IPS-11a (cell line): ENCODE data around the gene ULK3.
A peak's percentile ranks its signal among the peaks of the same experiment; 100 is the strongest.

Source experiments
- H3K4me3 ChIP-seq: one replicate; pipeline ENCODE4 v1.5.1; 2013; ENCODE audit warnings: low read depth, low read length, control low read depth

Gene ULK3

DNA sequence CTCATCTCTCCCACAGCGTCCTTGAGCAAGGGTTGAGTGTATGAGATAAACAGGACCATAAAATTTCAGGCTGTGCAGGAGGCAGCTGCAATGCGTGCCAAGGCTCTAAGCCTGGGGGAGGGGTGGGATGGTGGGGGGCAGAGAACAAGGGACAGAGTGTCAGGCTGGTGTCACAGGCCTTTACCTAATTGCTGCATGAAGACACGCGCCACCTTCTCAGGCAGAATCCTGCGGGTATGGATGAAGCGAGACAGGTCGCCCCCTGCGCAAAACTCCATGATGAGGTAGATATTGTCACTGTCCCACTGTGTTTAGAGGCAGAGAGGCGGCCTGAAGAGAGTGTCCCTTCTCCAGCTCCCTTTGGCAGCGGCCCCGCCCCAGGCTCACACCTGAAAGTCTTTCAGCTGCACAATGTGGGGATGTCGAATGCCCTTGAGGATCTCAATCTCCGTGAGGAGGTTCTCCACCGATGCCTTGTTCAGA, 1.0 kb downstream of the ULK3 start:
- H3K4me3 ChIP-seq = peak overlapping the region; percentile 71

DNA sequence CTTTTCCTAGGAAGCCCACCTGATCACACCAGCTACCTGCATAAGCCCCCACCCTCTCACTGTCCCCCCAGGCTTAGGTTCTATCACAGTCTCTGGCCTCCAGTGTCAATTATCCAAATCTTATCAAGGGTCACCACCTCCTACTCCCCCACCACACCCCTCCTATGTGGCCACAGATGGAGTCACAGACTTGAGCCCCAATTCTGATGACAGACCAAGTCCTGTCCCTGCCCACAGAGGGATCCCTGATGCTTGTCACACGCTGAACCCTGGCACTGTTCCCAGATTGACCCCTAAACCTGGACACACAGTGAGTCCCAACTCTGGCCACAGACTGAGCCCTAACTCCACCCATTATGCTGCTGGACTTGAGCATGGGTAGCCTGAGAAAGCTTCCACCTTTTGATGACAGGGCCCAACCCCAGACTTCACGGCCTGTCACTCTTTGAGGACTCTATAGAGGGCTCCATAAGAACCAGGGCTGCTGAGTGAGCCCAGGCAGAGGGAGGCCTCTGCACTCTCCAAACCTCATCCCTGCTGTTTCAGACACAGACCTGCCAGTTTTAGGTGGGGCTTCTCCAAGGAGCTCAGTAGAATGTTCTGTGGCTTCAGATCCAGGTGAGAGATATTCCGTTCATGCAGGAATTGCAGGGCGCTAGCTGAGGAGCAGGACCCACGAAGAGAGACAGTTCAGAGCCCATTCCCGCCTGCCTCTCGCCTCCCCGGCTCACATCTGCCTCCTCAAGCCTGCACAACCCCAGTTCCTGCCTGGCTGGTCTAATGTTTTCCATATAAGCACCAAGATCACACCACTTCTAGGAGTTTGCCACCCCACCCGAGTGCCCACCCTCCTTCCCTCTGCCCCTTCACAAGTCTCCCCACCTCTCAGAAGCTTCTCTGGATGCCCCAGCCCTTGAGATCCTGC, 1.8 kb downstream of the ULK3 start:
- no peak overlapping the region for H3K4me3 ChIP-seq

DNA sequence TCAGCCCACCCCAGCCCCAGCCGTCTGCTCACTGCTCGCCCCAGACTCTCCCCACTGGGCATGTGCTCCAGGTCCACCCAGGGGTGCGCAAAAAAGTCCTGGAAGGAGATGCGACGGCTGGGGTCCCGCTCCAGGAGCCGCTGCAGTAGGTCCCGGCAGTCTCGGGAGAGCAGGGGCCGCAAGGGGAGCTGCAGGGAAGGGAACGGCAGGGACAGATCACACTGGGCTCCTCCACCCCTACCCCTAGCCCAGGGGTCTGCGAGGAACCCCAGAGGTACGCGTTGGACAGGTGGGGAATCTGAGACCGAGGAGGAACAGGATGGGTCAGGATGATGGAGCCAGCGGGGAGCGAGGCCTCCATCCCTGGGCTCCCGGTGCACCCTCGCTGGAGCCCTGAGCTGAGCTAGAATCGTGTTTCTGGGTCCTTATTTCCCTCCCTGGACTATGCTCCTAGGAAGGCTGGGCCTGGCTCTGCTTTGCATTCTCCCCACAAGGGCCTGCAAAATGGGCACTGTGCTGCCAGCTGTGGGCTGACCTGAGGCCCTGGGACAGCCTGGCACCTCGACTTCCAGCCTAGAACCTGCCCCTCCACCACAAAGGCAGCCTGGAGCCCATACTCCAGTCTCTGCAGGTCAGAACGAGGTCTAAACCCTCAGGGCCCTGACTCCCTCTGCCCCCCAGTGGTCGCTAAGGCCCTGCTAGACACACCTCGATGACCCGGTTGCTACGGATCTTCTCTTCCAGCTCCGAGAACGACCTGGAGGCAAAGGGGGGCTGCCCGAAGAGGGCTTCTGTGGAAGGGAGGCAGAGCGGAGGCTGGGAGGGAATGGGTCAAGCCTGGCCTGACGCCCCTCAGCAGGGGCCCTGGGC, 3.2 kb downstream of the ULK3 start:
- no peak overlapping the region for H3K4me3 ChIP-seq

DNA sequence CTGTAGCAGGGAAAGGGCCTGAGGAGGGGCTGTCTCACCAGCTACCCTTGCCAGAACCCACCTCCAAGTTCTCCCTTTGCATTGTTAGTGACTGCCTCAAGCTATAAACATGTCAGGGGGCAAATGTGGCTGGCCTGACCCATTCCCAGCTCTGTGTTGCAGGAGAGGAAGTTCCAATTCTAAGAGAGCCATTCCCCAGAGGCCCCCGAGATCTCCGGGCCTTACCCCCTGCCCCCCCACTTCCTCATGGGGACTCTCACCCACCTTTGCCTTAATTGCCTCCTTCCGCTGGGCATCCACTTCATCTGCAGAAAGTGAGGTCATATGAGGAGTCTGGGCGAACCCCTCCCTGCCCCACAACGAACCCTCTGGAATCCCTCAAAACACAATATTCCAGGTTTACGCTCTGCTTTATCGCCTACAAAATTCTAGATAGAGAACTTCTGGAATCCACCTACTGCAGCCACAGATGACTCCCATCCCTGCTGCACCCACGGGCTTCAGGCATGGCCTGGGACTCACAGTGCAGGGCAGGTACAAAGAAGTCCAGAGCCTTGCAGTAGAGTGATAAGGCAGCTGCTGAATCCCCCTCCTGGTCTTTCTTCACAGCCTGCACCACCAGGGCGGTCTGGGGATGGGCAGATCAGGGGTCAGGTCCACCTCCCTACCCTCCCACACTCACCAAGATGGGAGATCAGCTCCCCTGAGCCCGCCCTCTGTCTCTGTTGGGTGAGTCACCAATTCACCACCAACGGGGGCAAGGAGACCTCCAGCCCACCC, 4.0 kb downstream of the ULK3 start:
- H3K4me3 ChIP-seq = no peak overlapping the region

DNA sequence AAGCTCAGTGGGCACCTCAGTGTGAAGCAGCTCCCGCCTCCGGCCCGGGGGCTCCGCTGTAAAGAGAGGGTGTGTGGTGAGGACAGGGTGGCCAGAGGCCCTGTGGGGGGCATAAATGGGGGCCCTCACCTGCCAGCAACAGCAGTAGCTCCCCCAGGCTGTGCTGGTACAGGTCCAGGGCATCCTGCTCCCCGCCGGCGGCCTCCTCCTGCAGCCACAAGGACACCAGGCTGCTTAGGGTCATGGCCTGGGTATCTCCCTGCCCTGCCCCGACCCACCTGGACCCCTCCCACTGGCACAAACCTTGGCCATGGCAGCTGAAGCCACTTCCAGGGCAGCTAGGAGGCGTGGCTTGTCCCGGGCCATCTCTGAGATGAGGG, 4.8 kb downstream of the ULK3 start:
- no peak overlapping the region for H3K4me3 ChIP-seq

DNA sequence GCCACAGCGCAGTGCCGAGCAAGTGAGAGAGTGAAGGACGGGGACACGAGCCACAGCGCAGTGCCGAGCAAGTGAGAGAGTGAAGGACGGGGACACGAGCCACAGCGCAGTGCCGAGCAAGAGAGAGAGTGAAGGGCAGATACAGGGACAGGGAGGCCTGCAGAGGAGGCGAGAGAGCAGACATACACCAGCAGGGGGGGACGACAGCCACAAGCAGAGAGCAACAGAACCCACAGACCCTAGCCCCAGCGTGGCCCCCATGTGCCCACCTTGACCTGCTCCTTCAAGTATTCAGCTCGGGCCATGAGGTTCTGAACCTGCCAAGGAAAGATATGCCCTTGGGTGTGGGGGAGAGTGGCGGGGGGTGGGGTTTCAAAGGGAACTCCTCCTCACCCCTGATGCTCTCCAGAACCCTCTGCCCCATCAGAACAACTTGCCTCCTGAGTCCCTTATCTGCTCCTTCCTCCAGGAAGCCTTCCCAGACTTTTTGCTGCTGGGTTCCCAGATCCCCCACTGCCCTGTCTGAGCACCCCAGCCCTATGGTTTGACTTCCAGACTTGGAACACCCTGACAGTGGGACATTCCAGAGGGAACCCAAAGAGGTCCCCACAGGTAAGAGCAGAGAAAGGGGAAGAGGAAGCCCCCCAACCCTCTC, 5.3 kb downstream of the ULK3 start:
- H3K4me3 ChIP-seq = no peak overlapping the region

DNA sequence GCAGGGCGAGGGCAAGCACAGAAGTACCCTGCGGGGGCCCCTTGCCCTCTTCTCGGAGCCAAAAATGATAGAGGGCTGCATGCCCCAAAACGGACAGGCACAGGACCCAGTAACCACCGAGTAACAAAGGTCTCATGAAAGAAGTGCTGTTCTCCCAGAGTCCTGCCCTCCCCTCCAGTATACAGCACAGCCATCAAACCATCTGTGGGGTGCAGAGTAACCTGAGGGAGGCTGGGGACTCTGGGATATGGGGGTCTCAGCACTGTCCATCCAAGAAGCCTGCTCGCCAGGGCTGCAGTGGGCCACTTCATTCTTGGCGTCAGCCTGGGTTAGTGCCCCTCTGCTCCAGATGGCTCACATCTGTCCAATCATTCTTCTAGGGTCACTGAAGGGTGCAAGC, 6.1 kb downstream of the ULK3 start:
- H3K4me3 ChIP-seq = no peak overlapping the region

DNA sequence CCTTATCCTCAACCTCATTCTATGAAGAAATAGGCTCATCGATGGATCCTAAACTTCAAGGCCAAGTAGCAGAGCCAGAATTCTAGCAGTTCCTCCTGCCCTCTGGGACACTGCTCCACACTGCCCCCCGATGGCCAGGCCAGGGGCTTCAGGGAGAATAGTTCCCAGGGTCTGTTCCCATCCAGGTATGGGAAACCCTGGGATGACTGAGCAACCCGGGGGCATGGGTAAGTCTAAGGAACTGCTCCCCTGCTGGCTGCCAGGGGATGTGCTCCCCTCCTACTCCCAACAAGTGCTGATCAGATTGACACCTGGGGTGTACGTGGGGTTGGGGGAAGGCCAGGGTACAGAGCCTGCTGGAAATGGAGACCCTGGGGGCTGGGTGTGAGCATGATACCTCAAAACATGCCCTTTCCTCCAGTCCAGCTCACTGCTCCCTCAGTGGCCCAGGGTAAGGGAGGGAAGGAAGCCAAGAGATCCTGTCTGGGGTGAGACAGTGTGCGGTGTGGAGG, 7.6 kb downstream of the ULK3 start:
- no peak overlapping the region for H3K4me3 ChIP-seq

DNA sequence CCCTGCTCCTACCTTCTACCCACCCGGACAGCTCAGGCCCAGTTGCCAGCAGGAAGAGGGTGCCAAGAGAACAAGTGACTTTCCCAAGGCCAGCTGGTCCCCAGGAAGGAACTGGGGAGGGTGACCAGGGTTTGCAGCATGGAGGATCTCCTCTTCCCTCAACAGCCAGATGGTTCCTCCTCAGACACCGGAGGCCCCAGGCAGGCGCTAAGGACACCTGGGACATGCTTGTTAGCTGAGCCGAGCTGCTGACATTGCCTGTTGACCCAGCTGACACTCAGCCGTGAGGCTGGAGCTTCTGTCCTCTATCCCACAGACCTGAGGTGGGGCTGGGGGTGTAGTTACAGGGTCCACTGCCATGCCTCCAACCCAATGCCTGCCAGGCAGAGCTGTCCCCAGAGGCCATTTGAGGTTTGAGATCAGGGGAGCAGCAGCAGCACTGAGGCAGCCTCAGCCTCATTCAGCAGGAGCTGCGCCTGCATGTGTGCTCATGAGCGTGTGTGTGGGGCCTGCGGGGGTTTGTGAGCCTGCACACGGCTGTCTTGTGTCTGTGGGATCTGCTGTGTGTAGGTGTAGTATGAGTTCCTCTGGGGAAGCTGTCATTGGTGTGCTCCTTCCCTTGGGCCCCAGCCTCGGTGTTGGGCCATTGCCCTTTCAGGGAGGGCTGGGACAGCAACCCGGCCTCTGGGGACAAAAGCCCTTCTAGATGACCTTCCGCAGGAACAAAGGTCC, 9.4 kb downstream of the ULK3 start:
- H3K4me3 ChIP-seq = no peak overlapping the region

DNA sequence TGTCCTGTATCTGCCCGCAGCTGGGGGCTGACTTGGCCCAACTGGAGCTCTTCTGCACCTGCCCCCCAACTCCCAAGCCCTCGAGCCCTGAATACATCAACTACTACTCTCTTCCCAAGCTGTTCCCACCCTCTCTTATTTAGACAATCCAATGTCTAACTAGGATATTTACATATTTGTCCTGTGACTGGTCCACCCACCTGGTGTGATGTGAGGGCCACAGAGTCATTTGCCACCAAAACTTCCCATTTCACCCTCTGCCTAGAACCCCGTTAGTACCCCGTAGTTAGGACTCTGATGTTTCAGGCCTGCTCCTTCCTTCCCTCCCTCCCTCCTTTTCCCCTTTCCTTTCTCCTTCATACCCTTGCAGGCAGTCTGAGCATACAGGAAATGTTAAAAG, 10.1 kb downstream of the ULK3 start:
- no peak overlapping the region for H3K4me3 ChIP-seq

DNA sequence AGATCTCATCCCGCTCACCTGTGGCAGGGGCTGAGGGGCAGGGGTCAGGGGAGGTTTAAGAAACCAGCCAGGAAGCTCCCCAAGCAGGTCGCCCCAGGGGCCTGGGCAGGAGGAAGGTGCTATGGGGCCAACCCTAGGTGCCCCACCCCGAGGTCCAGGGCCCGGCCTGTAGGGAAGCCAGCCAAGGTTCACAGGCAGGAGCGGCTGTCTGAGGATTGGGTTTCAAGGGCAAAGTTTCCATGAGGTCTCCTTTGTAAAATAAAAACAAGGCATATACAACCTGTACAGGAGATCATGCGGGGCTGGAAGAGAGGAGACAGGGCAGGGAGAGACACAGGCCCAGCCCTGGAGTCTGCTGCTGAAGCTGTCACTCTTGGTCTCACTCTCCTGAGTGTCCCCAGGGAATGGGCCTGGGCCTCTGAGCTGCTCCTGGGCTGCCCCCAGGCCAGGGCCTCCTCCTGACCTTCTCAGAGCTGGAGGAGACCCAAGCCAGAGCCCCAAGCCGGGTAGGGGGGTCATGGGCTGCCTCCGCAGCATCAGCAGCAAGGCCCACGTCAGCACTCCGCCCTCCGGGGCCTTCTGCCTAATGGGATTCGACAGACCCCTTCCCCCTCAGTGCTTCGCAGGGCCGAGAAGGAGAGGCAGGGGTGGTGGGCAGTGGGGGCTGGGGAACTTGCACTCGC, 11.0 kb downstream of the ULK3 start:
- no peak overlapping the region for H3K4me3 ChIP-seq

DNA sequence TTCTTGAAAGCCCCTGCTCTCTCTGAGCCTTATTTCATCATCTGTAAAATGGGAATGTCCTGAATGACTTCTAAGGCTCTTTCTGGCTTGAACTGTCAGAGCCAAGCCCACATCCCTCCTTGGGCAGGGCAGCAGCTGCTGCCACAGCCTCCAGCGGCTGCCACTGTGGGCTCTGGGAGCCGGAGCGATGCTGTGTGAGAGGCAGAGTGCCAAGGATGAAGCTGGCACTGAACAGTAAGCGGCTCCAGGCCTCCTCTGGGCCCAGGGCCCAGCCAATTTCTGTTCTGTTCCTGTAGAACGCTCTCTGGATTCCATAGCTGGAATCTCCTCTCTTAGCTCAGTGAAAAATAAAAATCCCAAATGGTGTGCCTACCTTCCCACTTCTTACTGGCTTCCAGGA, 12.1 kb downstream of the ULK3 start:
- H3K4me3 ChIP-seq = no peak overlapping the region

DNA sequence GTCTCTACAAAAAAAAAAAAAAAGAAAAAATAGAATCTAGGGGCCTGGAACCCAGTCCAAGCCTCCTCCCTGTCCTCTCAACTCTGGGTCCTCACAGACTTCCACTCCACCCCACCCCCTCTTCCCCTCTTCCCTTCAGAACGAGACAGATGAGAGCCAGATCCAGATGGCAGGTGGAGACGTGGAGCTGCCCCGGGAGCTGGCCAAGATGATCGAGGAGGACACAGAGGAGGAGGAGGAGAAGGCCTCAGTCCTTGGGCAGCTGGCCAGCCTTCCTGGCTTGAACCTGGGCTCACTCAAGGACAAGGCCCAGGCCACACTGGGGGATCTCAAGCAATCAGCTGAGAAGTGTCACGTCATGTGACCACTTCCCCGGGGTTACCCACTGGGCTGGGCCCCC, 13.0 kb downstream of the ULK3 start:
- no peak overlapping the region for H3K4me3 ChIP-seq

DNA sequence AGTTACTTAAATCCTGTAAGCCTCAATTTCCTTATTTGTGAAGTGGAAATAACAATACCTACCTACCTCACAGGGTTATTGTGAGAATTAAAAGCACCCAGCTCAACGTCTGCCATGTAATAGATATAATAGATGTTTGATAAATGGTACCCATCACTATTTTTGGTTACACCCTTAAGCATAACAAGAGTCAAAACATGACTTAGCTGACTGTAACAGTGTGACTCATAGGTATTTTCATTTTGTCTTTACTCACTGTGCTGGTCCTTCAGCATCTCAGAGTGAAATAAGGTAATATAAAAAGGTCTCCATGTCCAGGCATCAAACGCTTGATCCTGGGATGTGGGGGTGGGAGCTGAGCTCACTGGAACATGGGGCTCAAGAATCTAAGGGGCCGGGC, 13.5 kb downstream of the ULK3 start:
- no peak overlapping the region for H3K4me3 ChIP-seq

DNA sequence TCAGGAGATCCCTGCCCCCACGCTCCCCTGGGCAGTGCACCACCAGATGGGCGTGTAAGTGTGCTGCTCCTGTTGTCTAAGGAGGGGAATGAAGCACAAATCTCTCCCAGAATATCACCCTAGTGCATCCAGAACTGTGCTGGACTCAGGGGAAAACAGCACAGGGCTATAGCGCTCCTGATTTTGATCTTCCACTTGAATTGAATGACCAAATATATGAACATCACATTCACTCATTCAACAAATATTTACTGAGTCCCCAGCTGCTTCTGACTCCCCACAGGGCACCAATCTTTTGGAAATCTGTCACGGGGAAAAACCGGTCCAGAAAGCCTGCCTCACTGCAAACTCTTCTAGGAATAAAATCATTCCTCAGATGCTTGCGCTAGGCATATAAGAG, 14.1 kb downstream of the ULK3 start:
- H3K4me3 ChIP-seq = no peak overlapping the region

DNA sequence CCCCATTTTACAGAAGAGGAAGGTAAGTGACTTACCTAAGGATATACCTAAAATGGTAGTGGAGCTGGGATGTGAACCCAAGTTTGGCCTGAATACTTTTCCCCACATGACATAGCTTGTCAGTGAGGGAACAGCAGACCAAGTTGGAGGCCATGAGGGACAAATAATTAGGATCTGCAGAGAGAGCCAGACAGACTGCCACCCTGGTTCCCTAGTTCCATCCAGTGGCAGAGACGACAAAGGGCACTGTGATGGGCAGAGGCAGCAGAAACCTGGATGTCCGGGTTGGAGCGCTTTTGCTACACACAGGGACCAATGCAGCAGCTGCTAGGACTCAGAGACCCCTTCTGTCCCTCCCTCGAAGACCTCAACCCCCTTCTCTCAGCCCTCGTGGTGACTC, 15.3 kb downstream of the ULK3 start:
- no peak overlapping the region for H3K4me3 ChIP-seq

DNA sequence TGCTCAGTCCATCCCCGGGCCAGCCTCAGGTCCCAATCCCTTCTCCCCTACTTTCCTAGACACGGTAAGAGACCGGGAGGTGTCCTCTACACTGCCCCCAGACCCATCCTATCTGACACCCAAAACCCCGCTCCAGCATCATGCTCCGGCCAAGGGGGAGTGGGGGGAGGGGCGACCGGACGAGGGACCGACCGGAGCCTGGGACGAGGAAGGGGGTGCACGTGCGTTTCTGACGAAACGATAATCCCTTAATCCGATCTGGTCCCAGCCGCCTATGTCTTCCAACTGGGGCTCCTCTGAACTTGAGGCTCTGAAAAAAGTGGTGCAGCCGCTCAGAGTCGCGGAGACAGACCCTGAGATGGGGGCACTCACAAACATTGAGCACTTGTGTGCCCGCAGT, 16.0 kb downstream of the ULK3 start:
- no peak overlapping the region for H3K4me3 ChIP-seq

DNA sequence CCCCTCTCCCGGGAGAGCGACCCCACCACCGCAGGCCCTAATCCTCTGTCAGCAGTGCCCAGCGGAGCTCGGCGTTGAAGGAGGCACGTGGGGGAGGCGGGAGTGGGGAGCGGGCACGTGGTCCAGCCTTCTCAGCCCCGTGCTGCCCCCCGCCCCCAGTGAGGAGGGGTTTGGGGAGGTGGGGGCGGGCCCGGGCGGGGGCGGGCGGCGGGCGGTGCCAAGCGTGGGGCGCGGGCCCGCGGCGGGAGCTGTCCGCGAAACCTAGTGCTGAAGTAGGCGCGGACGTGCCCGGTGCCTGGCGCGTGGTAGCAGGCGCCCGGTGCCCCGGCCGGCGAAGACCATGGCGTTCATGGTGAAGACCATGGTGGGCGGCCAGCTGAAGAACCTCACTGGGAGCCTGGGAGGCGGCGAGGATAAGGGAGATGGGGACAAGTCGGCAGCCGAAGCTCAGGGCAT, 16.6 kb downstream of the ULK3 start, which contains the start of gene CPLX3:
Gene CPLX3 (plus strand): TSS at position 264 of the 456 bp plus-strand sequence. CDS start 77 bp downstream, at position 341.
- H3K4me3 ChIP-seq = no peak within 1 kb of the TSS

DNA sequence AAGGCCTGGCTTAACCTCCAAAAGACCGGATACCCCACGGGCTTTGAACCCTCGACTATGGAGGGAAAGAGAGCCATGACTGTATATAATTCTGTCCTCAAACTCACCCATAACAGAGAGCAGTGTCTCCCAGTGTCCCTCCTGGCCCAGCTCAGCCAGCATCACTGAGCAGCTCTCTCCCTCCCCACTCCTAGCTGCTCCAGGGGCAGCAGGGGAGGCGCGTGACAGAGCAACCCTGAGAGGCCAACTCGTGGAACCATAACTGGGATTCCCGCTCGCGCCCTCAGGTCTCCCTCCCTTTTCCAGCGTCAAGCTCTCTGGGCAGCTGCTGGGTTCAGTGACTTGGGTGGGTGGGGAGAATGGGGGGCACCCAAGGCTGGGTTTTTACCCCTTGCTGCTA, 17.1 kb downstream of the ULK3 start:
- no peak overlapping the region for H3K4me3 ChIP-seq
